ENCODE data around the gene PLEKHA7. TPM values are rescaled to one million over a fixed set of nuclear protein-coding genes. Genes with fewer than 3 reads are reported as not detected.

The PLEKHA7 gene
- polyA plus RNA-seq, 1 of the 3 experiments (the other 2 are of a cell fraction), result 0.12 TPM

GRCh38 chr11:16834384-16834783 lies 179.8 kb downstream of the PLEKHA7 start:
- Histone ChIP-seq H3K4me1 (ENCODE audit: control insufficient read depth in 1 of 2, insufficient read depth in 2 of 2, low read depth in 1 of 2, low read length in 1 of 2) (no peaks in the 10 kb centered on the region), H3K79me2 (ENCODE audit: insufficient read depth) (no peaks in the 10 kb centered on the region), H2AFZ (ENCODE audit: low read depth) (no peak overlapping the region), H3K9me3 (no peaks in the 10 kb centered on the region), H3K4me3 (ENCODE audit: low read depth in 2 of 2, low read length in 1 of 2) (no peak overlapping the region), H3F3A (replicated peaks; ENCODE audit: insufficient read depth) (no peaks in the 10 kb centered on the region), H3K4me2 (no peak overlapping the region), H3K36me3 (replicated peaks in 1 of 2; ENCODE audit: control insufficient read depth in 1 of 2, insufficient read depth in 2 of 2, low read length in 1 of 2) (no peaks in the 10 kb centered on the region), H3K9ac (no peak overlapping the region), H4K20me1 (ENCODE audit: insufficient read depth) (no peaks in the 10 kb centered on the region), H3K27me3 (ENCODE audit: insufficient read depth) (no peaks in the 10 kb centered on the region; the same call in 1 of the 2 replicates), H3K9me2 (no peaks in the 10 kb centered on the region), H3K27ac (ENCODE audit: low read depth in 2 of 2, low read length in 1 of 2) (no peak overlapping the region)
- WGBS (ENCODE audit: low lambda C conversion rate), result 26% methylated on average over 1 of the region's 1 CpG
- TF ChIP-seq IRF3 (IDR thresholded peaks at IDR 0.05; ENCODE audit: low read depth, low read length) (no peak), CTCF (IDR thresholded peaks at IDR 0.05) (no peak), RAD21 (IDR thresholded peaks at IDR 0.05; ENCODE audit: low read length) (no peak), USF1 (IDR thresholded peaks at IDR 0.05; ENCODE audit: borderline replicate concordance, low read depth) (no peak), EZH2phosphoT487 (IDR thresholded peaks at IDR 0.05; ENCODE audit: borderline replicate concordance, low read depth) (no peak), CHD2 (IDR thresholded peaks at IDR 0.05; ENCODE audit: low read length, partially characterized antibody) (no peak), TAF1 (IDR thresholded peaks at IDR 0.05; ENCODE audit: borderline replicate concordance, low read depth, low read length) (no peak), MEF2A (IDR thresholded peaks at IDR 0.05; ENCODE audit: borderline replicate concordance, low read depth) (no peak), FOSL2 (IDR thresholded peaks at IDR 0.05; ENCODE audit: borderline replicate concordance, low read depth) (no peak), MXI1 (IDR thresholded peaks at IDR 0.05; ENCODE audit: low read depth, low read length) (no peak)
- no peak for DNase-seq
- ChIA-PET POLR2A (no interaction called here), CTCF (interaction anchor here (10.8 kb wide), 1 partner anchor 14 kb away, joined by 84 read pairs; no protein-coding TSS in a partner anchor)

GRCh38 chr11:16833026-16833425 lies 181.2 kb downstream of the PLEKHA7 start:
- Histone ChIP-seq H3K79me2 (ENCODE audit: insufficient read depth) (no peaks in the 10 kb centered on the region), H3K4me3 (ENCODE audit: low read depth in 2 of 2, low read length in 1 of 2) (no peak overlapping the region), H3K36me3 (replicated peaks in 1 of 2; ENCODE audit: control insufficient read depth in 1 of 2, insufficient read depth in 2 of 2, low read length in 1 of 2) (no peaks in the 10 kb centered on the region), H3K4me1 (ENCODE audit: control insufficient read depth in 1 of 2, insufficient read depth in 2 of 2, low read depth in 1 of 2, low read length in 1 of 2) (no peaks in the 10 kb centered on the region), H4K20me1 (ENCODE audit: insufficient read depth) (no peaks in the 10 kb centered on the region), H3K4me2 (no peak overlapping the region), H3K9me3 (no peaks in the 10 kb centered on the region), H3F3A (replicated peaks; ENCODE audit: insufficient read depth) (no peaks in the 10 kb centered on the region), H3K9ac (no peak overlapping the region), H2AFZ (ENCODE audit: low read depth) (no peak overlapping the region), H3K9me2 (no peaks in the 10 kb centered on the region), H3K27me3 (ENCODE audit: insufficient read depth) (no peaks in the 10 kb centered on the region; the same call in 1 of the 2 replicates), H3K27ac (ENCODE audit: low read depth in 2 of 2, low read length in 1 of 2) (no peak overlapping the region)
- ChIA-PET CTCF (interaction anchor here (10.8 kb wide), 1 partner anchor 12 kb away, joined by 84 read pairs; no protein-coding TSS in a partner anchor), POLR2A (no interaction called here)
- TF ChIP-seq GATA2 (CRISPR knock-in tag; IDR thresholded peaks at IDR 0.05) (no peak), SIN3A (IDR thresholded peaks at IDR 0.05; ENCODE audit: borderline replicate concordance, low read depth, low read length) (no peak), RFX5 (IDR thresholded peaks at IDR 0.05; ENCODE audit: low read length) (no peak), YY1 (IDR thresholded peaks at IDR 0.05; ENCODE audit: low read depth) (no peak), PBX3 (IDR thresholded peaks at IDR 0.05) (no peak), REST (IDR thresholded peaks at IDR 0.05; ENCODE audit: low read depth, low read length) (no peak), MXI1 (IDR thresholded peaks at IDR 0.05; ENCODE audit: low read depth, low read length) (no peak), GABPA (IDR thresholded peaks at IDR 0.05; ENCODE audit: low read depth) (no peak), TCF12 (IDR thresholded peaks at IDR 0.05) (no peak), ELF1 (IDR thresholded peaks at IDR 0.05) (no peak), TEAD4 (IDR thresholded peaks at IDR 0.05; ENCODE audit: borderline replicate concordance, insufficient read depth) (no peak), EZH2phosphoT487 (IDR thresholded peaks at IDR 0.05; ENCODE audit: borderline replicate concordance, low read depth) (no peak)
- WGBS (ENCODE audit: low lambda C conversion rate), result 51% methylated on average over 2 of the region's 2 CpGs
- no peak for DNase-seq
